MM.1S (cell line): ENCODE results near the gene ANGPT4.

ENCODE experiments used
- DNase-seq: peaks from one replicate; pipeline ENCODE4 v3.0.0-alpha.2; 2015
- H2AFZ ChIP-seq: fragments of 300-600 bp; sonication (generic); 2 replicates; pipeline ENCODE4 v1.6.0; 2016; ENCODE audit warnings: antibody characterized with exemption, low read length
- H3F3A ChIP-seq: fragments of 300-600 bp; sonication (generic); 2 replicates; pipeline ENCODE4 v1.6.1; 2016; ENCODE audit warnings: mild to moderate bottlenecking, antibody characterized with exemption, low read length, moderate library complexity, mixed read lengths; ENCODE audit not compliant: insufficient read depth
- H3K27ac ChIP-seq: fragments of 300-600 bp; sonication (generic); 2 replicates; pipeline ENCODE4 v1.5.1; 2016; ENCODE audit warnings: mild to moderate bottlenecking, low read length
- H3K27me3 ChIP-seq: fragments of 300-600 bp; sonication (generic); replicated peaks from 2 replicates; pipeline ENCODE4 v1.6.0; 2016; ENCODE audit warnings: low read length; ENCODE audit not compliant: insufficient read depth
- H3K36me3 ChIP-seq: fragments of 300-600 bp; sonication (generic); replicated peaks from 2 replicates; pipeline ENCODE4 v1.6.1; 2016; ENCODE audit warnings: mild to moderate bottlenecking, low read length, mixed read lengths; ENCODE audit not compliant: insufficient read depth
- H3K4me1 ChIP-seq: fragments of 300-600 bp; sonication (generic); 2 replicates; pipeline ENCODE4 v1.6.1; 2016; ENCODE audit warnings: low read length, mixed read lengths
- H3K4me2 ChIP-seq: fragments of 300-600 bp; sonication (generic); 2 replicates; pipeline ENCODE4 v1.6.0; 2016; ENCODE audit warnings: low read depth, low read length
- H3K4me3 ChIP-seq: fragments of 300-600 bp; sonication (generic); 2 replicates; pipeline ENCODE4 v1.5.1; 2016; ENCODE audit warnings: low read length, mixed read lengths
- H3K79me2 ChIP-seq: fragments of 300-600 bp; sonication (generic); 2 replicates; pipeline ENCODE4 v1.6.1; 2016; ENCODE audit warnings: mixed run types, low read length, mixed read lengths
- H3K9ac ChIP-seq: fragments of 300-600 bp; sonication (generic); 2 replicates; pipeline ENCODE4 v1.6.1; 2016; ENCODE audit warnings: low read length, mixed read lengths
- H3K9me2 ChIP-seq: fragments of 300-600 bp; sonication (generic); replicated peaks from 2 replicates; pipeline ENCODE4 v1.6.1; 2016; ENCODE audit warnings: mild to moderate bottlenecking, low read length, mixed read lengths; ENCODE audit not compliant: insufficient read depth
- H3K9me3 ChIP-seq: fragments of 300-600 bp; sonication (generic); replicated peaks from 2 replicates; pipeline ENCODE4 v1.6.1; 2016; ENCODE audit warnings: mild to moderate bottlenecking, low read length, mixed read lengths; ENCODE audit not compliant: insufficient read depth
- H4K20me1 ChIP-seq: fragments of 300-600 bp; sonication (generic); 2 replicates; pipeline ENCODE4 v1.6.1; 2016; ENCODE audit warnings: mild to moderate bottlenecking, low read length, moderate library complexity, mixed read lengths; ENCODE audit not compliant: insufficient read depth
- EZH2 ChIP-seq: fragments of 300-600 bp; sonication (generic); optimal IDR thresholded peaks from 2 replicates; pipeline ENCODE3; 2017; ENCODE audit warnings: low read depth, mild to moderate bottlenecking, antibody characterized with exemption, low read length, mixed read lengths
- EZH2phosphoT487 ChIP-seq: fragments of 300-600 bp; sonication (generic); IDR thresholded peaks from 2 replicates; pipeline ENCODE4 v1.6.1; 2018; ENCODE audit warnings: antibody characterized with exemption, low read length
- TF ChIP-seq, protein P1 (sequence below): fragments of 300-600 bp; sonication (generic); IDR thresholded peaks from 2 replicates; pipeline ENCODE4 v1.5.1; 2016; ENCODE audit warnings: antibody characterized with exemption, low read length, mixed read lengths

ANGPT4 gene

GRCh38 chr20:848193-848592, 67.9 kb downstream of the ANGPT4 start:
- no peak for DNase-seq
- Histone ChIP-seq H3K4me1 (peaks cover 7% of the 10 kb centered on the region; the same call in 1 of the 2 replicates), H3K36me3 (no peaks in the 10 kb centered on the region), H3K9ac (no peak overlapping the region), H4K20me1 (no peaks in the 10 kb centered on the region), H3K9me2 (no peaks in the 10 kb centered on the region), H3K4me3 (no peak overlapping the region), H3K79me2 (peaks cover 13% of the 10 kb centered on the region; the same call in 1 of the 2 replicates), H3K27me3 (no peaks in the 10 kb centered on the region), H3K27ac (no peak overlapping the region), H3F3A (no peaks in the 10 kb centered on the region), H3K9me3 (no peaks in the 10 kb centered on the region), H3K4me2 (no peak overlapping the region), H2AFZ (no peak overlapping the region)
- TF ChIP-seq EZH2 (no peak), EZH2phosphoT487 (no peak)
- TF ChIP-seq, protein P1, sequence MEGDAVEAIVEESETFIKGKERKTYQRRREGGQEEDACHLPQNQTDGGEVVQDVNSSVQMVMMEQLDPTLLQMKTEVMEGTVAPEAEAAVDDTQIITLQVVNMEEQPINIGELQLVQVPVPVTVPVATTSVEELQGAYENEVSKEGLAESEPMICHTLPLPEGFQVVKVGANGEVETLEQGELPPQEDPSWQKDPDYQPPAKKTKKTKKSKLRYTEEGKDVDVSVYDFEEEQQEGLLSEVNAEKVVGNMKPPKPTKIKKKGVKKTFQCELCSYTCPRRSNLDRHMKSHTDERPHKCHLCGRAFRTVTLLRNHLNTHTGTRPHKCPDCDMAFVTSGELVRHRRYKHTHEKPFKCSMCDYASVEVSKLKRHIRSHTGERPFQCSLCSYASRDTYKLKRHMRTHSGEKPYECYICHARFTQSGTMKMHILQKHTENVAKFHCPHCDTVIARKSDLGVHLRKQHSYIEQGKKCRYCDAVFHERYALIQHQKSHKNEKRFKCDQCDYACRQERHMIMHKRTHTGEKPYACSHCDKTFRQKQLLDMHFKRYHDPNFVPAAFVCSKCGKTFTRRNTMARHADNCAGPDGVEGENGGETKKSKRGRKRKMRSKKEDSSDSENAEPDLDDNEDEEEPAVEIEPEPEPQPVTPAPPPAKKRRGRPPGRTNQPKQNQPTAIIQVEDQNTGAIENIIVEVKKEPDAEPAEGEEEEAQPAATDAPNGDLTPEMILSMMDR: no peak

DNA sequence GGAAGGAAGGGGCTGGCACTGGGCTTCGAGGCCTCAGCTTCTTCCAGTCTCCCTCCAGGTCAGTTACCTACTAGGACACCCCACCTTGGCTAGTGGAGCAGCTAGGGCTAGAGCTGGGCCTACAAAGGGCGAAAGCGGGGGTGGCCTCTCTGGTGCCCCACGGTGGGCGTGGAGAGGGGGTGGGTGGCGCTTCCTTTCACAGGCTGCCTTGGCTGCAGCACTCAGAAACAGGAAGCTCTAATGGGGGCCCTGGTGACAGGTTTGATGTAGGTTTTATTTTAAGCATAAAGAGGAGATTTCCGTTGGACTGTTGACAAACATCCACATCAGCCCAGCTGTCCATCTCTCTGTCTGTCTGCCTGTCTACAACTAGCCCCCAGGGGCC, 69.2 kb downstream of the ANGPT4 start:
- no peaks in the 10 kb centered on the region for H3K9me3 ChIP-seq
- no peaks in the 10 kb centered on the region for H3K9me2 ChIP-seq
- H3K36me3 ChIP-seq: no peaks in the 10 kb centered on the region
- peaks cover 7% of the 10 kb centered on the region; the same call in 1 of the 2 replicates for H3K4me1 ChIP-seq
- H2AFZ ChIP-seq: no peak overlapping the region
- H3K9ac ChIP-seq: no peak overlapping the region
- H3K27me3 ChIP-seq: no peaks in the 10 kb centered on the region
- H3K4me2 ChIP-seq: no peak overlapping the region
- H3K27ac ChIP-seq: no peak overlapping the region
- TF ChIP-seq EZH2: no peak
- no peak for TF ChIP-seq EZH2phosphoT487
- TF ChIP-seq, protein P1: no peak
- no peaks in the 10 kb centered on the region for H4K20me1 ChIP-seq
- H3K79me2 ChIP-seq: peaks cover 18% of the 10 kb centered on the region; the same call in 1 of the 2 replicates
- H3F3A ChIP-seq: no peaks in the 10 kb centered on the region
- DNase-seq: no peak
- H3K4me3 ChIP-seq: no peak overlapping the region

GRCh38 chr20:845941-846893, 69.9 kb downstream of the ANGPT4 start:
- no peak for DNase-seq
- Histone ChIP-seq H3K9me2 (no peaks in the 10 kb centered on the region), H3K79me2 (peaks cover 24% of the 10 kb centered on the region; the same call in 1 of the 2 replicates), H3K4me3 (no peak overlapping the region), H2AFZ (no peak overlapping the region), H3K9me3 (no peaks in the 10 kb centered on the region), H3F3A (no peaks in the 10 kb centered on the region), H3K9ac (no peak overlapping the region), H4K20me1 (no peaks in the 10 kb centered on the region), H3K4me2 (no peak overlapping the region), H3K4me1 (peaks cover 7% of the 10 kb centered on the region; the same call in 1 of the 2 replicates), H3K27ac (no peak overlapping the region), H3K36me3 (no peaks in the 10 kb centered on the region), H3K27me3 (no peaks in the 10 kb centered on the region)
- TF ChIP-seq EZH2 (no peak), EZH2phosphoT487 (no peak)
- TF ChIP-seq, protein P1: no peak
